K562 treated with DMSO at 1 percent for 4 hours (cell line): Measurements from ENCODE around the gene OR2A25. TPM values are rescaled to one million over a fixed set of nuclear protein-coding genes. Genes with fewer than 3 reads are reported as not detected.

Source experiments
- total RNA-seq: library from RNA; unstranded; fragments of 300-600 nt; gene quantifications from 2 replicates; pipeline ENCODE4 v1.2.3, GENCODE V29; 2022; ENCODE audit not compliant: insufficient read depth

OR2A25 gene, protein sequence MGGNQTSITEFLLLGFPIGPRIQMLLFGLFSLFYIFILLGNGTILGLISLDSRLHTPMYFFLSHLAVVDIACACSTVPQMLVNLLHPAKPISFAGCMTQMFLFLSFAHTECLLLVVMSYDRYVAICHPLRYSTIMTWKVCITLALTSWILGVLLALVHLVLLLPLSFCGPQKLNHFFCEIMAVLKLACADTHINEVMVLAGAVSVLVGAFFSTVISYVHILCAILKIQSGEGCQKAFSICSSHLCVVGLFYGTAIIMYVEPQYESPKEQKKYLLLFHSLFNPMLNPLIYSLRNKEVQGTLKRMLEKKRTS
- total RNA-seq = not detected in 2 replicates

DNA sequence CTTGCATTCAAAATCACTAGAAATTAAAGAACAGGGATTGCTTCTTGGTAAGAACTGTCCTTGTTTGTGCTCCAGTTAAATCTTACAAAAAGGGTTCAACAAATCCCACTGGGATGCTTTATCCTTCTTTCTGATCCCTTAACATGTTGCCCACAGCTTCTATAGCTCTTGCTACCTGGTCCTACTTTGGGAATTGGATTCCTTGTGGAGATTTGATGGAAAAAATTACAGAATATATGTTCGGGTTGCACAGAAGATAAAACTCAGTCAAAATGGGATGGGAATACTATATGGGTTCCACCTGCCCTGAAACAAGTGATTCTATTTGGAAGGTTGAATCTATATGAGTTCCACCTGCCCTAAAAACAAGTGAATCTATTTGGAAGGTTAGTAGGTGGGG, at the start of gene OR2A25:
TSS of gene OR2A25 (plus strand) at position 301 of the 400 bp plus-strand sequence. CDS start 4,409 bp downstream, outside the sequence.

DNA sequence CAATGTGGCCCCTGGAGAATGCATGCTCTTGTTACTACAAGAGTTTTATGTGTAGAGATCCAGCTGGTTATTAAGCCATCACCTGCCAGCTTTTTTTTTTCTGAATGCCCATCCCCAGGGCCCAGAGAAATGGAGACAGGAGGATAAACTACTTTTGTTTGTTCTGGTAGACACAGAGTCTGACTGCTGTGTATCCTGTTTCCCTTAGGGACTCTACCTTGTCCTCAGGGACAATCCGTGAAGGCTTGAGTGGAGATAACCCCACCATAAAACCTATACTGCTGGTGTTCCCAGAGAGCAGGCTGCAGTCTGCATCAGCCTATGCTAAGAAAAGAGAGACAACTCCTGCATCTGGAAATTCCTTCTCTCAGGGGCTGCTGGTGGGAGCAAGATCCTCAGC, 21.0 kb upstream of the OR2A25 start, which contains the start of gene OR2A5:
TSS of gene OR2A5 (plus strand) at position 301 of the 400 bp plus-strand sequence. CDS start 1,454 bp downstream, outside the sequence.

DNA sequence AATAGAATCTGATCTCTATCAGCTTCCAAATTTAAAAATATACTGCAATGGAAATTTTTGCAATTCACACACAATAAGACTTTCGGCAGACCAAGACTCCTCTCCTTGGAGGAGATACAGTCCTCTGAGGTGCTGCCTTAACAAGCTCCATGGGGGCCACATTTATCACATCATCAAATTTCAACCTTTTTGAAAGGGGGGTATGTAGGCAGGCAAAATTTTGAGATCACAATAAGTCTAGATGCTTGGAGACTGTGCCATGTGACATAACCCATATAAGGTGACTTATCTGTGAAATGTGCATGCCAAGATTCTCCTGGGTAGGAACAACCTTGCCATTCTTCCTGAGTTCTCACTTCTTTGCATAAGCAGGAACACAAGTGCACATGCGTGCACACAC, 16.4 kb downstream of the OR2A25 start, which contains the start of gene OR2A12:
TSS of gene OR2A12 (plus strand) at position 301 of the 400 bp plus-strand sequence. CDS start 8,830 bp downstream, outside the sequence.

DNA sequence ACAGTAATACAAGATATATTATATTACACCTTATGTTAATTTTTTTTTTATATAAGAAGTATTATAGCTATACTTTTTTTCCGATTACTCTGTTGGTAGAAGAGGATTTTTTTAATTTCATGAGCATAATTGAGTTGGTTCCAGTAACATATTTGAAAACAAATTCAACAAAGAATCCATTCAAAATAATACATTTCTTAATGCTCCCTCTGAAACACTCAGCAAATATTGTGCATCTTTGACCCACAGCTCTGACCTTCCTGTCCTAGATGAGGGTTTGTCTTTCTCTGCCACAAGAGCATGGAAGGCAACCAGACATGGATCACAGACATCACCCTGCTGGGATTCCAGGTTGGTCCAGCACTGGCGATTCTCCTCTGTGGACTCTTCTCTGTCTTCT, 39.7 kb downstream of the OR2A25 start, which contains the start of gene OR2A2:
TSS of gene OR2A2 (plus strand) at position 301 of the 400 bp plus-strand sequence. CDS start at position 301, 0 bp downstream.

DNA sequence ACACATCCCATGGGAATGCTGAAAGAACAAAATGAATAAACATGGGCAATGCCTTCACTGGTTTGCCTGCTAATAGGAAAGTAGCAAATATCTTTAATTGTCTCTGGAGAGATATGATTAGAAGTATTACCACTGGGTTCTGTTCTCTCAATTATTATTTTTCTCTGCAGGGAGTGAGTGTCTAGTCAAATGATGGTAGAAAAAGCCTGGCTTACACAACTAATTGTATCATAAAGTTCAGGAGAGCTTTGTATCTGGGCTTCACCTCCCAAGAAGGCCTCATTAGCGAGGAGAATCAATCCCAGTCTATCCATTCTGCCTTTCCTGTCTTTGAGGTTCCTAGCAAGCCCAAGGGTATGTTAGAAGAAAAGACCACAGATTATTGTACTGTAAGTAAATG, 53.3 kb downstream of the OR2A25 start, which contains the start of gene OR2A14:
TSS of gene OR2A14 (plus strand) at position 301 of the 400 bp plus-strand sequence. CDS start 5,937 bp downstream, outside the sequence.

Other genes with a start within 250 kb of the OR2A25 start
- 41.4 and 47.2 TPM in 2 replicates for gene TCAF1, start 167.6 kb upstream of the OR2A25 start, total RNA-seq
- not detected in 2 replicates for gene OR2F2, start 134.6 kb upstream of the OR2A25 start, total RNA-seq
- gene OR2F1, start 115.0 kb upstream of the OR2A25 start, total RNA-seq = not detected in 2 replicates
- not detected in 2 replicates for gene OR6B1, start 69.5 kb upstream of the OR2A25 start, total RNA-seq
- gene OR2A5, start 20.9 kb upstream of the OR2A25 start, total RNA-seq = not detected in 2 replicates
- not detected in 2 replicates for gene OR2A12, start 16.5 kb downstream of the OR2A25 start, total RNA-seq
- gene OR2A2, start 39.8 kb downstream of the OR2A25 start, total RNA-seq = not detected in 2 replicates
- not detected in 2 replicates for gene OR2A14, start 53.4 kb downstream of the OR2A25 start, total RNA-seq
- not detected in 2 replicates for gene CTAGE4, start 113.7 kb downstream of the OR2A25 start, total RNA-seq
- gene ARHGEF35, start 126.0 kb downstream of the OR2A25 start, total RNA-seq = not detected in 2 replicates
- not detected in 2 replicates for gene OR2A42, start 169.8 kb downstream of the OR2A25 start, total RNA-seq
- not detected in 2 replicates for gene OR2A7, start 195.0 kb downstream of the OR2A25 start, total RNA-seq
- not detected in 2 replicates for gene CTAGE8, start 199.5 kb downstream of the OR2A25 start, total RNA-seq
- not detected in 2 replicates for gene OR2A1, start 242.6 kb downstream of the OR2A25 start, total RNA-seq